Measurements from ENCODE around the gene TSNAX.
"Not testable (repeated sequence)": the region's sequence is repeated elsewhere in the genome, so short reads cannot be mapped to it uniquely, and the experiment has no call there.

The TSNAX gene

GRCh38 chr1:231557898-231558707 lies 29.6 kb downstream of the TSNAX start:
- TF ChIP-seq CTCF (IDR thresholded peaks at IDR 0.05; ENCODE audit: control insufficient read depth, extremely low read depth, insufficient read depth): no peak
- DNase-seq (ENCODE audit: low read depth): no peak
- H3K4me3 ChIP-seq (ENCODE audit: low read depth, low read length): no peak overlapping the region

DNA sequence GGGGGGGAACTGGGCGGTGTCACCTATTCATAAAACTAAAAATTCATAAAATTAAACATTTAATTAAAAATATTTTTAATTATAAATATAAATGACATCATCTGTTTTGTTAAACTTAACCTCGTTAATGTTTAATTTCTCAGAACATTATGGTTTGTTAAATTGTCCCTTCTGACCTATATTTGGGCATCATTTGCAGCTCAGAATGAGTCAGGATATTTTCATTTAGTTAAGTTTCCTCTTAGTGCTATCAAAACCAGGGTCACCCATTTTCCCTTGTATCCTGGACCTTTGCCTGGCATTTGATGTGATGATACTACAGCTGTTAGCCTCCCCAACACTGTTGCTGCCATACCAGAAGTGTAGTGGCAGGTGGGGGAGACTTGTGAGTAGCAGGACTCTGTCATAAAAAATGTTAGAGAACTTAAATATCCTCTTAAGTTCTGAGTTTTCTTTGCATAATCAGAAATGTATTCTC lies 30.3 kb downstream of the TSNAX start:
- H3K4me3 ChIP-seq (ENCODE audit: low read depth, low read length): no peak overlapping the region
- TF ChIP-seq CTCF (IDR thresholded peaks at IDR 0.05; ENCODE audit: control insufficient read depth, extremely low read depth, insufficient read depth): no peak
- DNase-seq (ENCODE audit: low read depth): no peak

DNA sequence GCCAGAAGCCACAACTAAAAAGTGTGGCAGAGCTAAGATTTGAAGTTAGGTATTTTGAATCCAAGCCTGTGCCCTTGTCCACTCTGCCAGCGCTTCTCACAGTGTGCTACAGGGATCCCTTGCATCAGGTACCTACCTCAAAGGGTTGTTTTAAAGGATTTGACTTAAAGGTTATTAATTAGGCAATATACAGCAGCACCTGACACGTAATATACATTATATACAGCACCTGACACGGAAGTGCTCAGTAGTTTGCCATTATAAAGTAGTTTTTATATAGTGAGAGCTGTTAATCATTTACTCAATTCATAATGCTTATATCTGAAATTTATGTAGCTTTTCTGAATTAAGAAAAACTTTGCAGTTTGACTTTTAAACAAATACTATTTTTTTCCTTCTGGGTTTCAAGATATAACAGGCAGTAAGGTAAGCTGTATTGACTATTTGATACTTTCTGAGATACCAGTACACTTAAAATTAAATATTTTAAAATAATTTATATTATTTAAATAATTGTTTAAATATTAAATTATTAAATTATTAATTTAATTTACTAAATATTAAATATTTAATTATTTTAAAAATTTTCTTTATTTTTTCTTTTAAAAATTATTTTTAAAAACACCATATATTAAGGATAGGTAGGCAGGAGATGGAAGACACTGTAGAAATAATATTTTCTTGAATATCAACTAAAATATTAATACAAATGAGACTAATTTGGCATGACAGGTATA lies 33.3 kb downstream of the TSNAX start:
- H3K4me3 ChIP-seq (ENCODE audit: low read depth, low read length): no peak overlapping the region
- no peak for TF ChIP-seq CTCF (IDR thresholded peaks at IDR 0.05; ENCODE audit: control insufficient read depth, extremely low read depth, insufficient read depth)
- DNase-seq (ENCODE audit: low read depth): no peak

- no peak for TF ChIP-seq CTCF (IDR thresholded peaks at IDR 0.05; ENCODE audit: control insufficient read depth, extremely low read depth, insufficient read depth)
- no peak for DNase-seq (ENCODE audit: low read depth)
- no peak overlapping the region for H3K4me3 ChIP-seq (ENCODE audit: low read depth, low read length)
Measured at GRCh38 chr1:231563247-231563646, 34.8 kb downstream of the TSNAX start.

- TF ChIP-seq CTCF (IDR thresholded peaks at IDR 0.05; ENCODE audit: control insufficient read depth, extremely low read depth, insufficient read depth): no peak
- DNase-seq (ENCODE audit: low read depth): no peak
- H3K4me3 ChIP-seq (ENCODE audit: low read depth, low read length): no peak overlapping the region
Measured at GRCh38 chr1:231564373-231564772, 35.9 kb downstream of the TSNAX start.

GRCh38 chr1:231566496-231566895 lies 38.0 kb downstream of the TSNAX start:
- no peak for DNase-seq (ENCODE audit: low read depth)
- H3K4me3 ChIP-seq (ENCODE audit: low read depth, low read length): no peak overlapping the region
- TF ChIP-seq CTCF (IDR thresholded peaks at IDR 0.05; ENCODE audit: control insufficient read depth, extremely low read depth, insufficient read depth): no peak

GRCh38 chr1:231570262-231570661 lies 41.8 kb downstream of the TSNAX start:
- not testable (repeated sequence) for DNase-seq (ENCODE audit: low read depth); H3K4me3 ChIP-seq (ENCODE audit: low read depth, low read length)

All from LNCaP clone FGC (cell line).